SU-DHL-6 (cell line): ENCODE data around the gene PPP6R1.

Experiments
- H2AFZ ChIP-seq: fragments of 200-600 bp; sonication (generic); 2 replicates; pipeline ENCODE4 v1.6.1; 2014; ENCODE audit warnings: low read depth, mild to moderate bottlenecking, moderate library complexity, mixed read lengths, antibody characterized with exemption, low read length; ENCODE audit not compliant: severe bottlenecking
- H3F3A ChIP-seq: fragments of 200-600 bp; shearing (Covaris generic); 2 replicates; pipeline ENCODE4 v1.6.0; 2016; ENCODE audit warnings: antibody characterized with exemption, mild to moderate bottlenecking; ENCODE audit not compliant: insufficient read depth
- H3K27ac ChIP-seq: fragments of 200-600 bp; sonication (generic); 2 replicates; pipeline ENCODE4 v1.5.1; 2016; ENCODE audit warnings: low read depth, mild to moderate bottlenecking, low read length, moderate library complexity, mixed read lengths
- H3K27me3 ChIP-seq: fragments of 200-600 bp; sonication (generic), shearing (Covaris generic); 2 replicates; pipeline ENCODE4 v1.6.0; 2014; ENCODE audit warnings: mild to moderate bottlenecking, low read length
- H3K36me3 ChIP-seq: fragments of 200-600 bp; sonication (generic); 2 replicates; pipeline ENCODE4 v1.6.1; 2014; ENCODE audit warnings: mild to moderate bottlenecking, low read length, mixed read lengths
- H3K4me2 ChIP-seq: fragments of 300-600, 200-600 bp; shearing (Covaris generic), sonication (generic); 2 replicates; pipeline ENCODE4 v1.6.0; 2014; ENCODE audit warnings: low read length, low read depth, mild to moderate bottlenecking; ENCODE audit not compliant: poor library complexity, severe bottlenecking
- H3K4me3 ChIP-seq: fragments of 200-600 bp; sonication (generic); 2 replicates; pipeline ENCODE4 v1.5.1; 2014; ENCODE audit warnings: antibody characterized with exemption, low read length, mild to moderate bottlenecking, mixed read lengths; ENCODE audit not compliant: insufficient read depth, poor library complexity, severe bottlenecking
- H3K79me2 ChIP-seq: fragments of 200-600 bp; sonication (generic); 2 replicates; pipeline ENCODE4 v1.6.1; 2014; ENCODE audit warnings: mild to moderate bottlenecking, low read length, moderate library complexity; ENCODE audit not compliant: insufficient read depth
- H3K9ac ChIP-seq: fragments of 200-600 bp; sonication (generic); 2 replicates; pipeline ENCODE4 v1.7.0; 2014; ENCODE audit warnings: mild to moderate bottlenecking, low read length
- H3K9me2 ChIP-seq: fragments of 200-600 bp; sonication (generic); replicated peaks from 2 replicates; pipeline ENCODE4 v1.6.1; 2014; ENCODE audit warnings: low read length; ENCODE audit not compliant: insufficient read depth
- H3K9me3 ChIP-seq: fragments of 200-600 bp; sonication (generic); 2 replicates; pipeline ENCODE4 v1.6.1; 2014; ENCODE audit warnings: low read length, mixed read lengths; ENCODE audit not compliant: insufficient read depth
- H4K20me1 ChIP-seq: fragments of 200-600 bp; sonication (generic); 2 replicates; pipeline ENCODE4 v1.6.1; 2014; ENCODE audit warnings: low read depth, mild to moderate bottlenecking, antibody characterized with exemption, low read length, moderate library complexity, mixed read lengths
- CTCF ChIP-seq: fragments of 200-600 bp; sonication (generic); IDR thresholded peaks from one replicate; pipeline ENCODE4 v1.5.1; 2017; ENCODE audit warnings: antibody characterized with exemption, mild to moderate bottlenecking, low read length, moderate library complexity; ENCODE audit not compliant: insufficient read depth, poor library complexity, severe bottlenecking
- EZH2phosphoT487 ChIP-seq: fragments of 200-600 bp; sonication (generic), shearing (Covaris generic); conservative IDR thresholded peaks from 2 replicates; pipeline ENCODE4 v1.6.1; 2018; ENCODE audit warnings: mild to moderate bottlenecking, antibody characterized with exemption, low read length, moderate library complexity, mixed read lengths

PPP6R1 gene

DNA sequence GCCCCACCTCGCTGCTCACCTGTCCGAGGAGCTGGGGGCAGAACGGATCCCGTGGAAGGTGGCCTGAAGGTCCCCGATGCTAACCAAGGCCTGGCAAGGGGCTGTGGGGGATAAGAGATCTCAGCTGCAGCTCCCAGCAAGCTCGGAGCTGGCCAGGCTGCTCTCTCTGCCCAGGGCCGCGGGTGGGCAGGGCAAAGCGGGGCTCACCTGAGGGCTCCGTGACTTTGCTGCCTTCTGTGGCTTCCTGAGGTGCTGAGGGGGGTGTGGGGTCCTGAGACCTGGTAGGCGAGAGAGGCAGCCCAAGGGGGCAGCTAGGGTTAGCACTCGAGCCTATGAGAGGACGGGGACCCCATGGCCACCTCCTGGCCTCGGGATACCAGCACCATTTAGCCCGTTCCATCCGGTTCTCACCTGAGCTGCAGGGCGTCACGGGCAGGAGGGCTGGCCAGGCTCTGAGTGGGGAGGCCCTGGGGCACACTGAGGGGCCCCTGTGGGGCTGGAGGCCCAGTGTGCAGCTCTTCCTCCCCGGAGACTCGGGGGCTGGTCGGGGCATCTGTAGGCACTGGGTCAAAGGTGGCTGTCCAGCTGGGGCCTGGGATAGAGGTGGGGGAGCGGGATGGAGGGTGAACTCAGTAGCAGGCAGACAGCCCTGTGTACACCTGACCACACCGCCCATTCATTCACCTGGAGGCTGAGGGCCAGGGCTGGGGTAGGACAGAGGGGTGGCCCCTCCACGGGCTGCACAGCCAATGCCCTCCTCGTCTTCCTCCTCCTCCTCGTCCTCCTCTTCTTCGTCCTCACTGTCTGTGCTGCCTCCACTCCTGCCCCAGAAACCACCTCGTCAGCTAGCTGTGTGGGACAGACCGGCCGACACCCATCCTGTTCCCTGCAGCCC is 27.2 kb downstream of the PPP6R1 start:
- Histone ChIP-seq H2AFZ (no peak overlapping the region), H3K9ac (no peak overlapping the region), H3K27me3 (no peaks in the 10 kb centered on the region), H3K27ac (no peak overlapping the region), H3F3A (no peaks in the 10 kb centered on the region), H3K4me2 (no peak overlapping the region), H3K4me3 (no peak overlapping the region), H3K79me2 (no peaks in the 10 kb centered on the region; the same call in 1 of the 2 replicates), H4K20me1 (no peaks in the 10 kb centered on the region), H3K9me3 (no peaks in the 10 kb centered on the region), H3K36me3 (peaks cover 14% of the 10 kb centered on the region), H3K9me2 (no peaks in the 10 kb centered on the region)
- no peak for TF ChIP-seq CTCF
- no peak for TF ChIP-seq EZH2phosphoT487

DNA sequence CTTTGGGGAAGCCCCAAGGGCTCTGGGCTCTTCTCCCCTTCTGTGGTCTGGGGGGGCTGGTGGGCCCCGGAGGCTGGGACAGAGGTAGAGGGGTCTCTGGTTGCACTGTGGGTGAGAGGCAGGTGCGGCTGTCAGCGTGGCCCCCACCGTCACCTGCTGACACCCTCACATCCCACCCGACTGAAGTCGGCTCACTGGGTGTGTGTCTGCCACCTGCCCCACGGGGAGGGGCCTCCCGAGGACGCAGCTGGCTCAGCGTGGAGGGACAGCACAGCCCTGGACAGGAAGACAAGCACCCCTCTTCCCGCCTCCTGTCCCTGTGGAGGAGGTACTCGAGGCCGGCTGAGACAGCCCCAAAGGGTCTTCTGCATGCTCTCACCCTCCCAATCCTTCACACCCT is 28.0 kb downstream of the PPP6R1 start:
- Histone ChIP-seq H3K36me3 (peaks cover 9% of the 10 kb centered on the region; the same call in 1 of the 2 replicates), H3K27me3 (no peaks in the 10 kb centered on the region), H3K79me2 (no peaks in the 10 kb centered on the region; the same call in 1 of the 2 replicates), H4K20me1 (no peaks in the 10 kb centered on the region; the same call in 1 of the 2 replicates), H3K9me3 (no peaks in the 10 kb centered on the region), H2AFZ (no peak overlapping the region), H3K9me2 (no peaks in the 10 kb centered on the region), H3K4me3 (no peak overlapping the region), H3K4me2 (no peak overlapping the region), H3K27ac (no peak overlapping the region), H3F3A (no peaks in the 10 kb centered on the region), H3K9ac (no peak overlapping the region)
- TF ChIP-seq EZH2phosphoT487 (no peak), CTCF (no peak)

GRCh38 chr19:55230329-55230728 is 28.5 kb downstream of the PPP6R1 start:
- no peak for TF ChIP-seq CTCF
- TF ChIP-seq EZH2phosphoT487 = no peak
- H3K4me3 ChIP-seq = no peak overlapping the region
- H3K36me3 ChIP-seq = peaks cover 9% of the 10 kb centered on the region; the same call in 1 of the 2 replicates
- H3F3A ChIP-seq = no peaks in the 10 kb centered on the region
- H3K27ac ChIP-seq = no peak overlapping the region
- no peaks in the 10 kb centered on the region; the same call in 1 of the 2 replicates for H4K20me1 ChIP-seq
- H3K4me2 ChIP-seq = no peak overlapping the region
- H2AFZ ChIP-seq = no peak overlapping the region
- no peak overlapping the region for H3K9ac ChIP-seq
- H3K9me2 ChIP-seq = no peaks in the 10 kb centered on the region
- no peaks in the 10 kb centered on the region; the same call in 1 of the 2 replicates for H3K79me2 ChIP-seq
- H3K27me3 ChIP-seq = no peaks in the 10 kb centered on the region
- H3K9me3 ChIP-seq = no peaks in the 10 kb centered on the region
